Raji (cell line): ENCODE results near the gene DTX4.

Source experiments
- POLR2A ChIP-seq: IDR thresholded peaks from 2 replicates; pipeline ENCODE4 v1.6.1; 2011; ENCODE audit warnings: low read depth, low read length, control low read depth; ENCODE audit not compliant: insufficient read depth

DTX4 gene

DNA sequence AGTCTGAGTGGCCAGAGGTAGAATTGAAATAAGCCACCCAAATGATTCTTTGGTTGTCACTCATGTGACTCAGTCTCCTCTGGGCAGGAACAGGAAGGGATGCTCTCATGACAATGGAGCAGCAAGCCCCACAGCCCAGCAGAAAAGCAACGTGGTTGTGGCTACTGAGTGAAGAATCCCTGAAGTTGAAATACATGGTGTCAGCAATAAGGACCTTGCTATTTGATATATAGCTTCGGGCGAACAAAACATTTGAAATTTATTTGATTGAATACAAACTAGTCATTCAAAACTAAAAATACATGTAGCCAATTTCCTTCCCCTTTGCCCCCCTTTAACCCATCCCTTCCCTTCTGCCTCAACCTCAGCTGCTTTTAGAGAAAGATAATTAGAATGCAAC lies 14.5 kb upstream of the DTX4 start:
- no peak for TF ChIP-seq POLR2A

- TF ChIP-seq POLR2A: no peak
Observed at GRCh38 chr11:59158206-59159068, 13.5 kb upstream of the DTX4 start.

DNA sequence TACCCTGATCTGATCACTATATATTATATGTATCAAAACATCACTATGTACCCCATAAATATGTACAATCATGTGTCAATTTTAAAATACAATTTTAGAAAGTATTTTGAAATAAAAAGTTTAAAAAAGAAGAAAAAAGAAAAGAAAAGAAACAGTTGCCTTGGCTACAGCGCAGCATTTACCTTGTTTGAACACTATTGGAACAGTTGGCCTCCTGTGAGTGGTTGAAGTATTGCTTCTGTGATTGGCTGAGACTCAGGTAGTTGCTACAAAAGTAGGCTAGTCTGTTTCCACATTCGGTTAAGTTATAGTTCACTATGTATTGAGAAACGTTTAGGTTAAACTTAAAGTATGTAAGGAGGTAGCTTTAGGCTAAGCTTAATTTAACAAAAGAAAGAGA lies 7.9 kb upstream of the DTX4 start:
- TF ChIP-seq POLR2A: no peak

- peak; percentile 36; the same call in 1 of the 2 replicates for TF ChIP-seq POLR2A
Observed at GRCh38 chr11:59172345-59173079, 580 bp downstream of the DTX4 start.

DNA sequence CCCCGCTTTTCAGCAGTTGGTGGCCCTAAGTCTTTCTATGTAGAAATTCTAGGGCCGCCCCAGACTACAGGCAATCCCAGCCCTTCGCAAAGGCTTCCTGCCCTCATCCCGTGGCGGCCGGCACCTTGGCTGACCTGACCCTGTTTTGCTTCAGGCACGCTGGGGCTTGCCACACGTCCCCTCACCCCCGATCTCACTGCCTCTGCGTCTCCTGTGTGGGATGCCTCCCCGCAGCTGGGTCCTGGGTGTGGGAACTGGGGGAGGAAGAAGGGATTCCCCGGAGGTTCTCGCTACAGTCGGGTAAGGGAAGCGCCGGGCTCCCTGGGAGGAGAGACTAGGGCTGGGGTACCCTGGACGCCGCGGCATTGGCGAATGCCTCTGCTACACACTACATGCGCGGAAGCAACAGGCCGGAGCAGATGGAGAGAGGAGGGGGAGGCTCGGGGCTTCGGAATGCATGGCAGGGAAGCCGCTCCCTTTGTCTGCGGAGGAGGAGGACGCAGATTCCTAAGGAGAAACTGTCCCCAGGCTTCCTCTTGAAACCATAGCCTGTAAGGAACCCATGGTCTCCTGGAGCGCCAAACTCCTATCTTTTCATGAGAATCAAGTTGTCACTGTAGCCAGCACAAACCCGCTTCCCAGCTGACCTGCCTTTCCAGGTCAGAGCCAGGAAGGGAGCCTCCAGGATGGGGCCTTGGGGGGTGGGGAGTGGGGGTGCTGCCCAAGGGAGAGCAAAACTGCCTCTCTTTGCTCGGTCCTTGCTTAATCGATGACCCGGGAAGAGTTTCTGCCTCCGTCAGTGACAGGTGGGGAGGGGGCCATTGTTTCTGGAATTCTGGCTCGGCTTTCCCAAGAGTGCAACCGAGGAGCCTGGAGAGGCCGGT lies 1.4 kb downstream of the DTX4 start:
- TF ChIP-seq POLR2A: no peak

- no peak for TF ChIP-seq POLR2A
Observed at GRCh38 chr11:59173964-59174663, 2.2 kb downstream of the DTX4 start.

- TF ChIP-seq POLR2A: no peak
Observed at GRCh38 chr11:59174664-59175033, 2.7 kb downstream of the DTX4 start.

DNA sequence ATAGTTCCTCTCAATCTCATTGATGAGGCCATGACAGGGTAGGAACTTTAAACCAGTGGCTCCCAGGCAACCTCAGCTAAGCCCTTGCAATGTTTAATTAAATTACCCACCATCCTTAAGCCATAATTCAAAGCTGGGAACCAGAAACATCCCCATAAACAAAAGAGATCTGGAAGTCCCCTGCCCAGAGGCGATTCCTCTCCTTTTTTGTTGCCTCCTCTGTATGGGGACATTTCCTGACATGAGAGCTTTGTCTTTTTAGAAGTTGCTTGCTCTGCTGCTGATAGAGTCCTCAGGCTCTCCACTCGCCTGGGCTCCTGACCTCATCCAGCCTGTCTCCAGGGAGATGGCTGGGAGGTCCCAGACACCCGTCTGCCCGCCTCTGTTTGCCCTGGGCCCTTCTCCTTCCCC lies 3.2 kb downstream of the DTX4 start:
- TF ChIP-seq POLR2A: no peak

GRCh38 chr11:59176330-59176729 lies 4.4 kb downstream of the DTX4 start:
- no peak for TF ChIP-seq POLR2A

DNA sequence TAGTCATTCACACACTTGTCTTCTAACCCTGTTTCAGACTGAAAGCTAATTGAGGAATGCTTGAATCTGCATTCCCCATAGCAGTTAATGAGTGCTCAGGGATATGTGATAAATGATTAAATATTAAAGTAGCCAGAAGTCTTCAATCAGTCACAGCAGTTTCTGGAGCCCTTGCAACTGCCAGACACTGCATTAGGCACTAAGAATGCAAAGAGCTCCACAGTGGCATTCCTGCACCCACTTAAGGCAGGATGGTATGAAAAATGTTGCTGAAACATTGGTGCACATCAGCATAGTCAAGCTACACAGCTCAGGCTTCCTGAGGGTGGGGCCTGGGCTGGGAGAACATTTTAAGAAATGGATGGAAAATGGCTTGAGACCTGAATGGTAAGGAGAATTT lies 6.5 kb downstream of the DTX4 start:
- TF ChIP-seq POLR2A: no peak

GRCh38 chr11:59179121-59179520 lies 7.2 kb downstream of the DTX4 start:
- no peak for TF ChIP-seq POLR2A

DNA sequence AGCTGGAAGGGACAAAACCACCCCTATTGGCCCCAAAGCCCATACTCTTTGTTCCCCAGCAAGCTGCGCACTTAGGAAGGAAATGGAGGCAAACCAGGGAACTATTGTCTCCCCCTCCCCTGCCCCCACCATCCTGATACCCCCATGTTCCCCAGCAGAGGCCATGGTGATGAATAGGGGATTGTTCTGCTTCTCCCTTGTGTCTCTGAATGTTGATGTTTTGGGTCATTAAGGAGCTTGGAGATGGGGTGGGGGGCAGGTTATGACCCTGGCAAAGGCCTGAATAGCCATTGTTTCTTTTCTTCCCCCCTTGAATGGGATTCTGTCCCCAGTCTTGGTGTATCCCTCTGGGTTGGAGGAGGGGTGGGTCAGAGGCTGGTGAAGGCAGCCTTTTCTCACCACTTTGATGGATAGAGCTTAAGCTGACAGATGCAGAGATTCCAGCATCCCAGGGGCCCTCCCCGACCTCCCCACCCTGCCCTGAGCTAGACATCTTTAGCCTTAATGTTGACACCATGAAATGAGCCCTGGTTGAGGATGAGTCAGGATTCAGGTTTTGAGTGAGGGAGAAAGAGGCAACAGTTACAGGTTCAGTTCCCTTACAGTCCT lies 8.3 kb downstream of the DTX4 start:
- TF ChIP-seq POLR2A: no peak

- no peak for TF ChIP-seq POLR2A
Observed at GRCh38 chr11:59180907-59181306, 9.0 kb downstream of the DTX4 start.

GRCh38 chr11:59181746-59182456 lies 10.0 kb downstream of the DTX4 start:
- no peak for TF ChIP-seq POLR2A
